Glomerular visceral epithelial cell (primary cell): ENCODE data around the gene ABHD14A.
"Not testable (repeated sequence)": the region's sequence is repeated elsewhere in the genome, so short reads cannot be mapped to it uniquely, and the experiment has no call there.

Source experiments
- DNase-seq: peaks from one replicate; pipeline ENCODE4 v3.0.0-alpha.2; 2016; ENCODE audit errors: extremely low spot score

Gene ABHD14A

GRCh38 chr3:51974963-51975851 lies at the start of gene ABHD14A:
Gene ABHD14A, plus strand, starts transcription at chr3:51975064. Its CDS starts 72 bp downstream, at chr3:51975136.
- peak; percentile 69 for DNase-seq

DNA sequence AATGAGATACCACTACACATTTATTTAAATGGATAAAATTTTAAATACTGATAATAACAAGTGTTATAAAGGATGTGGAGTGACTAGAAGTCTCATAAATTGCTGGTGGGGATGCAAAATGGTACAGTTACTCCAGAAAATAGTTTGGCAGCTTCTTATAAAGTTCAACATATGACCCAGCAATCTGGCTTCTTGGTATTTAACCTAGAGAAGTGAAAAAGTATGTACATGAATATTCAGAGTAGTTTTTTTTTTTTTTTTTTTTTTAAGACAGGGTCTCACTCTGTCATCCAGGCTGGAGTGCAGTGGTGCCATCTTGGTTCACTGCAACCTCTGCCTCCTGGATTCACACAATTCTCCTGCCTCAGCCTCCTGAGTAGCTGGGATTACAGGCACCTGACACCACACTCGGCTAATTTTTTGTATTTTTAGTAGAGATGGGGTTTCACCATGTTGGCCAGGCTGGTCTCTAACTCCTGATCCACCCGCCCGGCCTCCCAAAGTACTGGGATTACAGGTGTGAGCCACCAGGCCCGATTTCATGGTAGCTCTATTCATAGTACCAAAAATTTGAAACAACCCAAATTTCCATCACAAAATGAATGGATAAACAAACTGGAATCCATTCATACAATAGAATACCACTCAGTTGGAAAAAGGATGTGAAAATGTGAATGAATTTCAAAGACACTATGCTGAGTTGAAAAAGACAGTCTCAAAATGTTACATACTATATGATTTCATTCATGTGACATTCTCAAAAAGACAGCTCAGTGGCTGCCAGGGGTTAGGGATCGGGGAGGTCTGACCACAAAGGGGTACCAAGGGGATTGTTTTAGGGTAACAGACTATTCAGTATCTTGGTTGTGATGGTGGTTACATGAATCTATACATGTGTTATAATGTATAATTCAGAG lies 47.5 kb upstream of the ABHD14A start:
- DNase-seq = no peak

DNA sequence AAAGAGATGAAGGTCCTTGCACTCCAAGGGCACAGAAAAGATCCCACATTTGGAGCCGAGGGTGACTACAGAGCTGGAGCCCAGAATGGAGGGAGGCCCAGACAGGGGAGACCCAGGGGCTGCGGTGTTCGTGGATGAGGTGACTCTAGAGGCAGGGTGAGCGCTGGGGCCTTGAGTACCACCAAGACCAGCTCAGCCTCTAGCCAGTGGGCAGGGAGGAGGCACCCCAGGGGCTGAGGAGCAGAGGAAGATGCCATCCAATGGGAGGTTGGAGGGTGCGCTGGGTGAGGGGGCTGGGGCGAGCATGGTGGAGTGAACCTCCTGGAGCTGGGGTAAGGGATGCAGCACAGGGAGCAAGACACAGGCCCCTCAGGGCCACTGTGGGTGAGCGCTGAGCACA lies 46.4 kb upstream of the ABHD14A start:
- no peak for DNase-seq

- DNase-seq = not testable (repeated sequence)
Measured at GRCh38 chr3:51928981-51929380, 45.9 kb upstream of the ABHD14A start.

GRCh38 chr3:51929420-51930003 lies 45.4 kb upstream of the ABHD14A start:
- DNase-seq = no peak

DNA sequence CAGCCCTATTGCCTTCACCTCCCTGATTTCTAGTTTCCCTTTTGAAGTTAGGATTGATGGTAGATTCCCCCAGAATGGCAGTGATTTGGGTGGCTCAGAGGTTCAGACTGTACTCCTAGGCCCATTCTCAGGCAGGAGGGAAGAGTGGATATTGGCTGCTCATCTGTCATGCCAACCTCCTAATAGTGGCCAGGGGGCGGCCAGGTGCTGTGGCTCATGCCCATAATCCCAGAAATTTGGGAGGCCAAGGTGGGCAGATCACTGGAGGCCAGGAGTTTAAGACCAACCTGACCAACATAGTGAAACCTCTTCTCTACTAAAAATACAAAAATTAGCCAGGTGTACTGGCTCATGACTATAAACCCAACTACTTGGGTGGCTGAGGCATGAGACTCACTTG lies 44.4 kb upstream of the ABHD14A start:
- no peak for DNase-seq

DNA sequence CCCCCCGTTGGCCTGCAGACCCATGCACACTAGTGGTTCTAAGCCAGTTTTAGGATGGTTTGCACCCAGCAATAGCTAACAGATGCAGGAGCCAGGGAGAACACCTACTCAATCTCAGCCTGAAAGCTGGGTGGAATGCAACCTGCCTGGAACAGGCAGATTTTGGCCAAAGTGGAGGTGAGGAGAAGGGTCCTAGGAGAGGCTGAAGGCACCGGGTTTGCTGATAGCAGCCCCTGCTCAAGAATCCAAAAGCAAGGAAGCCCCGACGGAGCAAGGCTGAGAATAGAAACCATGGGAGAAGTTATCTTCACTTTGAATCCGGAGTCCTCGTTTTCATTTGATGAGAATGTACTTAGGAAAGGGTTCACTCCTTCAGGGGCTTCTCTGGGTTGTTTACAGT lies 43.1 kb upstream of the ABHD14A start:
- no peak for DNase-seq

- no peak for DNase-seq
Measured at GRCh38 chr3:51932471-51933370, 42.1 kb upstream of the ABHD14A start.

DNA sequence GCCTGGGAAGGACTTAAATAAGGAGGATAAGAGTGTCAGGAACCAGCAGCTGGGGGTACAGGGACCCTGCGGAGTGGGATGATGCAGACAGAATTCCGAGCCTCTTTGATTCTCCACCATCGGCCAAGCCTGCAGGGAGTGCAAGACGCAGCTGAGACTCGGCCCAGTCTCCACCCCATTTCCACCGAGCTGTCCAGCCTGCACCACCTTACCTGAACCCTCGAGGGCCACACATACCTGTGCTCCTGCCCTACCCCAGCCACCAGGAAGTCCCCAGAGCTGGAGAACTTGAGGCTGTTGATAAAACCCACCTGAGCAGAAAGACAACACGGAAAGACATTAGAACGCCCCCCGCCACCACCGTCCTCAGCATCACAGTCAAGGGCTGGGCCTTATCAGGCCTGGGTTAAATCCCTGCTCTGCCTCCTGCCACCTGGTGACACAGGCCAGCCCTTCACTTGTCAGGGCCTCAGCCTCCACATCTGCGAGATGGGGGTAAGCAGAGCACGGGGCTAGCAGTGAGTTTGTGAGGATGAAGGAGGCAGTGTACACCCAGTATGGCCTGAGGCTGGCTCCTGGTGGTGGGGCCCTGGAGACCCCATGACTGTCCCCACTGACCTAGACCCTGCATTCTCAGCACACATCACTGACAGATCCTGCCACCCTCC lies 41.3 kb upstream of the ABHD14A start:
- no peak for DNase-seq

DNA sequence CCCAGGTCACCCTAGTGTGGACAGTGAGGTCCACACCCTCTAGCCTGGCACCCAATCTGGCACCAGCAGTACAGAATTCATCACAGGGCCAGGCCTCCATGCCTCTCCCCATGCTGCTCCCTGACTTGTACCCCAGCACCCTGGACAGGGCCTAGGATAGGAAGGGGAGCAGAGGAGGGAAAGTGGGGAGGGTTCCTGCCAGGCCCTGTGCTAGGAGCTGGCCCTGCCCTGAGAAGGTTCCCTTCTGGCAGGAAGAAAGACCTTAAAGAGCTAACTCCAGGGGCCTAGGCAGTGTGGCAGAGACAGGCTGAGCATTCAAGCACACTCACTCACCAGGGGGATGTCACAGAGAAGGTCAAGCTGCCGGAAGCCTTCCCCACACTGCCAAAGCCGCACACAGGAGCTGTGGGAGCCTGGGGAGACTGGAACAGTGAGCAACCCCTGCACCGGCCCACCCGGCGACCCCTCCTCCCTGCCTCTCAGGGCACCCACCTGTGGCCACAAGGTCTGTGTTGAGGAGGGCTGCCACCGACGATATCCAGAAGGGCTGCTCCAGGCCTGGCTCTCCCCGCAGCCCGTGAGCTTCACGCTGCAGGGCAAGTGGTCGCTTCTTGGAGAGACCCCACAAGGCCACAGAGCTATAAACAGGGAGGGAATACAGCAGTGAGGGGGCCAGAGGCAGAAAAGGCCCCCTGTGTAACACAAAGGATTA lies 40.6 kb upstream of the ABHD14A start:
- DNase-seq = no peak

DNA sequence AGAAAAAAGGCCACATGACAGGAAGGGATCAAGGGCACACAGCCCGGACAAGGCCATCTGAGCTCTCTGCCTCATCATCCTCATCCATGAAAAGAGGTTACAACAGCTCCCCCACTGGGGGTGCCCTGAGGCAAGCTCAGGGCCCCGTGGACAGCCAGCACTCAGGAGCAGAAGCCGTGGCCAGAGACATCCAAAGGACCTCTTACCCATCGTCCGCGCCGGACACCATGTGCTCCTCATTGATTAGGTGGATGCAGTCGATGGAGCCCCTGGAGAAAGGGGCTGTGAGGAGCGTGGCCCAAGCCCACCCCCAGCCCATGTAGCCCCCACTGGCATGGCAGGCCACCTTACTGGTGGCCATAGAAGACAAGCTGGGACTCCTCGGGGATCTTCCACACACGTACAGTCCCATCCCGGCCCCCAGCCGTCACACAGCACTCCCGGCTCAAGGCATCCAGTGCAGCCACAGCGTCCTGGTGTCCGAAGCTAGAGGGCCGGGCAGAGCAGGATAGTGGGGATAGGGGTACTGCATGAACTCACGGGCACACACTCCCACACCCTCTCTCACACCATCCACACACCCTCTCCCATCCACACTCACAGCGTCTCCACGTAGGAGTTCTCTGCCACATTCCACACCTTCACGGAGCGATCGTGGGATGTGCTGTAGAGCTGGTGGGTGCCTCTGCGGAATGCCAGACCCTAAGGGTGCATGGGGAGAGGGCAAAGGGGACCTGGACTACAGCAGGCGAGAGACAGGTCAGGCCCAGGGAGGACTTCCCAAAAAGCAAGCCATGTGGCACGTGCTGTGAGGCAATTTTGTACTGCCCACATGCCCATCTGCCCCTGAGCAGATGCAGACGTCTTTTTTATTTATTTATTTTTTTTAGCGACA lies 39.6 kb upstream of the ABHD14A start:
- no peak for DNase-seq

GRCh38 chr3:51935886-51936755 lies 38.7 kb upstream of the ABHD14A start:
- no peak for DNase-seq

DNA sequence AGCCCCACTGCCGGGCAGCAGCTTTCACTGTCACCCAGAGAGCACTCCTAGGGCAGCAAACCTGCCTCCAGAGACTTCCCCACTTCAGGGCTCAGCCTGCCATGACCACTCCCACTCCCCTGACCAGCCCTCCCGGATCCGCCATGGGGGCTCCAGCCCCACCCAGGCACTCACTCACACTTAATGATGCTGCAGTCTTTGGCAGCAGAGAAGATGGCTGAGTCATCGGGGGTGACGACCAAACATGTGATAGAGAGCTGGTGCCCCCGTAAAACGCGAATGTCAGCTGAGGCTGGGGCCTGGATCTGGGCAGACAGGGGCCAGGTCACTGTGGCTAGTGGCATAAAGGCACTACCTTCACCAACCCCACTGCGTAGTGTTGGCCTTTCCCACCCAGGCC lies 37.9 kb upstream of the ABHD14A start:
- no peak for DNase-seq

DNA sequence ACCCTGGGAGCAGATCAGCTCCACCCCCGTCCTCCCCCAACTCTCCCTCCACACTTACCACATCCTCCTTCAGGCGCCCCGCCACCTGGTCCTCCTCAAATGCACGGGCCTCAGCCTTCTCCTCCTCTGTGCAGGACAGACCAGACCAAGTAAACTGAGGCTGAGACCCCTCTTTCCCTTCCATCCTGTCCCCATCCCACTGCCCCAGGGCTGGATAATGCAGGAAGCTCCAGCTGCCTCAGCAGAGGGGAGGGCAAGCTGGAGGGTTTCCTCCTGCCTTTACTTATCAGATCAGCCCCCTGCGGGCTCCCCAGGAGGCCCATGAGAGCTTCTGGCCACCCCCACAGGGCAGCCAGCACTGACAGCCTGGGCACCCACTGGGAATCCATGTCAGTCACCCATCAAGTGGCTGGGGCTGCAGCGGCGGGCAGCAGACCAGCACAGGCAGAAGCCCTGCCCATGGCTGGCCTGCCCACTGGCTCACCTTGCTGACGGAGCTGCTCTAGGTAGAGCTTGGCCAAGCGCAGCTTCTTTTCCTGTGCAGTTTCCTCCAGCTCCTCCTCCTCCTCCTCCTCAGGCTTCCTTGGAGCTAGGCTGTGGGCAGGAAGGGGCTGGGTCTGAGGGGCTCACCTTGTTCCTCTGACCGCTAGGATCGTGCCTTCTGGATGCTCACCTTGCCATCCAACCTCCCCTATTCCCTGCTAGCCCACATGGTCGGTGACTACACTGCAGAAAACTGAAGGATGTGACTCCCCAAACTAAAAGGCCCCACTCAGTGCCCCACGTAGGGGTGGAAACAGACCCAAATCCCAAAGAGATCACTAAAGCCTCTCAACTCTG lies 37.0 kb upstream of the ABHD14A start:
- no peak for DNase-seq

DNA sequence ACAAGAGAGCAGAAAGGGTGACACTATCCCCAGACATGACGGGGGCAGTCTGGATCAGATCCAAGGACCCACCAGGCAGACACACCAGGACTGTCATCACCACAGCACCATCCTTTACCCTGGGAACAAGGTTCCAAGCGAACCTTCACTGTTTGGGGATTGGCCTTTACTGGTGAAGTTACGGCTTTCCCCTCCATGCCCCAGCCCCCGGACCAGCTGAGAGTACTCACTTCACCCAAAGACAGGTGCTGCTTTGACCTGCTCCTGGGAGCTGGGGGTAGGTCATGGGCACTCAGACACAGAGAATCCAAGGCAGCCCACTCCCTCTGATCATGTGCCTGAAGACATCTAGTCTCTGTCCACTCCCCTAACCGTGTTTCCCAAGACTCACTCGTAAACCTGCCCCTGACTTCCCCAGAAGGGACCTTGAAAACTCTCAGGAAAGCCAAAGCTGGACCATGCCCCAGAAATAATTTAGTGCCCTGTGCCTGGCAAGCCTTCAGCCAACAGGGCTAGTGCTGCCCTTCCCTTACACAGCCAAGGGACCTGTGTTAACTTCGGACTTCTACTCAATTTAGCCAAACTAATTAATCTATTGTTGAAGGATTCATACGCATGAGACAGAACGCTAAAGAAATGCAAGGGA lies 36.0 kb upstream of the ABHD14A start:
- DNase-seq = no peak

GRCh38 chr3:51940648-51941462 lies 34.0 kb upstream of the ABHD14A start:
- no peak for DNase-seq
